WERI-Rb-1 (cell line): ENCODE data around the gene RHOF.
"Not testable (repeated sequence)": the region's sequence is repeated elsewhere in the genome, so short reads cannot be mapped to it uniquely, and the experiment has no call there.

ENCODE experiments used
- DNase-seq: peaks from one replicate; pipeline ENCODE4 v3.0.0-alpha.2; 2020
- H3K27ac ChIP-seq: fragments of 250-450 bp; sonication (Bioruptor Pico); 2 replicates; pipeline ENCODE4 v1.5.1; 2020; ENCODE audit warnings: mild to moderate bottlenecking, moderate library complexity
- H3K27me3 ChIP-seq: fragments of 250-450 bp; sonication (Bioruptor Pico); 2 replicates; pipeline ENCODE4 v1.5.1; 2021; ENCODE audit warnings: mild to moderate bottlenecking, low read depth, moderate library complexity; ENCODE audit not compliant: insufficient read depth, severe bottlenecking
- H3K36me3 ChIP-seq: fragments of 250-450 bp; sonication (Bioruptor Pico); 2 replicates; pipeline ENCODE4 v1.5.1; 2020; ENCODE audit warnings: mild to moderate bottlenecking, moderate library complexity
- H3K4me3 ChIP-seq: 2 replicates; pipeline ENCODE4 v1.5.1; 2011; ENCODE audit warnings: low read depth, mild to moderate bottlenecking, control low read depth, low read length
- H3K9me3 ChIP-seq: fragments of 250-450 bp; sonication (Bioruptor Pico); 2 replicates; pipeline ENCODE4 v1.5.1; 2021; ENCODE audit warnings: mild to moderate bottlenecking, moderate library complexity; ENCODE audit not compliant: severe bottlenecking
- TF ChIP-seq, protein P1 (sequence below): IDR thresholded peaks from 2 replicates; pipeline ENCODE4 v1.5.1; 2011; ENCODE audit warnings: low read depth, mild to moderate bottlenecking, control low read depth, inconsistent platforms, low read length

The RHOF gene

GRCh38 chr12:121792607-121793439, 665 bp downstream of the RHOF start:
- Histone ChIP-seq H3K4me3 (no peak overlapping the region), H3K27me3 (no peaks in the 10 kb centered on the region), H3K27ac (no peak overlapping the region), H3K36me3 (peaks cover 20% of the 10 kb centered on the region), H3K9me3 (no peaks in the 10 kb centered on the region)
- TF ChIP-seq, protein P1, sequence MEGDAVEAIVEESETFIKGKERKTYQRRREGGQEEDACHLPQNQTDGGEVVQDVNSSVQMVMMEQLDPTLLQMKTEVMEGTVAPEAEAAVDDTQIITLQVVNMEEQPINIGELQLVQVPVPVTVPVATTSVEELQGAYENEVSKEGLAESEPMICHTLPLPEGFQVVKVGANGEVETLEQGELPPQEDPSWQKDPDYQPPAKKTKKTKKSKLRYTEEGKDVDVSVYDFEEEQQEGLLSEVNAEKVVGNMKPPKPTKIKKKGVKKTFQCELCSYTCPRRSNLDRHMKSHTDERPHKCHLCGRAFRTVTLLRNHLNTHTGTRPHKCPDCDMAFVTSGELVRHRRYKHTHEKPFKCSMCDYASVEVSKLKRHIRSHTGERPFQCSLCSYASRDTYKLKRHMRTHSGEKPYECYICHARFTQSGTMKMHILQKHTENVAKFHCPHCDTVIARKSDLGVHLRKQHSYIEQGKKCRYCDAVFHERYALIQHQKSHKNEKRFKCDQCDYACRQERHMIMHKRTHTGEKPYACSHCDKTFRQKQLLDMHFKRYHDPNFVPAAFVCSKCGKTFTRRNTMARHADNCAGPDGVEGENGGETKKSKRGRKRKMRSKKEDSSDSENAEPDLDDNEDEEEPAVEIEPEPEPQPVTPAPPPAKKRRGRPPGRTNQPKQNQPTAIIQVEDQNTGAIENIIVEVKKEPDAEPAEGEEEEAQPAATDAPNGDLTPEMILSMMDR = no peak
- DNase-seq = no peak

DNA sequence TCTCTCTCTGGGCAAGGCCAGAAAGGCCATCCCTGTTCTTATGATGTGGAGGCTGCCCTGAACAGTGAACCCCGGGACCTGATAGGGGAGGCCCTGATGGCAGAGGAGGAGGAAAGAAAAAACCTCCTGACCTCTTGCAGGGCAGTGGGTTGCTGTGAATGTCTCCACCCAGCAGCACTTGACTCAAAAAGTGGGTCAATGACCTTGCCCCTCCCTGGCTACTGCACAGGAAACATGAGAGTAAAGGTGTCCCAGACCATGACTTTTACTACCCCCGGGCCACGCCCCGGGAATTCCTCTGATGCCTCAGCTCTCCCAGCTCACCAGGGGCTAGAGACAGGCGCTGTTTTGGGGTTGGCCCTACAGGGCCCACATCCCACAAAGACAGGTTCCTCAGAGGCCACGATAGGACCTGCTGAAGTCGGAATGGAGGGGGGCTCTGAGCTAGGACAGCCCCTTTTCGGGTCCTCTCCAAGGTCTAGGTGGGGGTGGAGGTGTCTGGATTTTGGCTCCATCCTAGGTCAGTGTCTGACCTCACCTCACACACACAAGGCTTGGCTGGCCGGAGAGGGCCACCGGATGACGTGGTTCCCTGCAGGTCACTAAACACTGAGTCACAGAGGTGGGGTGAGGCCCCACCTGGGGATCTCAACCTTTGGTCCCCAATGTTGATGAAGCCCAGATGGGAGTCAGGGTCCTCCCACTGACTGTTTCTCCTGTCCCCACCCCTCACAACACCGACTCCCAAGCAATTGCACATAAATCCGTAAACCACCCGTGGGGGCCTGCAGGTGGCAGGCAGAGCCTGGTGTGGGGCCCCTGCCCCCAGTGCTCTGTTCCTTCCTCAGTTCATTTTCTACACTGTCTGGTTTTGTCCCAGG, 1.6 kb downstream of the RHOF start:
- H3K9me3 ChIP-seq = no peaks in the 10 kb centered on the region
- no peak overlapping the region for H3K4me3 ChIP-seq
- H3K36me3 ChIP-seq = peaks cover 16% of the 10 kb centered on the region
- no peaks in the 10 kb centered on the region for H3K27me3 ChIP-seq
- no peak for DNase-seq
- H3K27ac ChIP-seq = no peak overlapping the region
- TF ChIP-seq, protein P1 = 0 out of 2 replicates have a peak, but pooled peaks have one; percentile 13

DNA sequence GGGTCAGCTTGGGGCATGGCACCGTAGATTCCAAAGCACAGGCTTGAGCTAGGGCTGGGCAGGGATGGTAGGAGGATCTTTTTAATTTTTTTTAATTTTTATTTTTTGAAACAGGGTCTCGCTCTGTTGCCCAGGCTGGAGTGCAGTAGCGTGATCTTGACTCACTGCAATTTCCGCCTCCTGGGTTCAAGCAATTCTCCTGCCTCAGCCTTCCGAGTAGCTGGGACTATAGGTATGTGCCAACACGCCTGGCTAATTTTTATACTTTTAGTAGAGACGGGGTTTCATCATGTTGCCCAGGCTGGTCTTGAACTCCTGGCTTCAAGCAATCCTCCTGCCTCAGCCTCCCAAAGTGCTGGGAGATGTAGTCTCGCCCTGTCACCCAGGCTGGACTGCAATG, 2.7 kb downstream of the RHOF start:
- not testable (repeated sequence) for H3K36me3 ChIP-seq, H3K9me3 ChIP-seq, DNase-seq, H3K4me3 ChIP-seq, H3K27me3 ChIP-seq, H3K27ac ChIP-seq

GRCh38 chr12:121789800-121790728, 3.4 kb downstream of the RHOF start:
- Histone ChIP-seq H3K4me3 (no peak overlapping the region), H3K27me3 (no peaks in the 10 kb centered on the region), H3K36me3 (peaks cover under 1% of the 10 kb centered on the region; the same call in 1 of the 2 replicates), H3K27ac (no peak overlapping the region), H3K9me3 (no peaks in the 10 kb centered on the region)
- DNase-seq = no peak
- TF ChIP-seq, protein P1 = no peak

DNA sequence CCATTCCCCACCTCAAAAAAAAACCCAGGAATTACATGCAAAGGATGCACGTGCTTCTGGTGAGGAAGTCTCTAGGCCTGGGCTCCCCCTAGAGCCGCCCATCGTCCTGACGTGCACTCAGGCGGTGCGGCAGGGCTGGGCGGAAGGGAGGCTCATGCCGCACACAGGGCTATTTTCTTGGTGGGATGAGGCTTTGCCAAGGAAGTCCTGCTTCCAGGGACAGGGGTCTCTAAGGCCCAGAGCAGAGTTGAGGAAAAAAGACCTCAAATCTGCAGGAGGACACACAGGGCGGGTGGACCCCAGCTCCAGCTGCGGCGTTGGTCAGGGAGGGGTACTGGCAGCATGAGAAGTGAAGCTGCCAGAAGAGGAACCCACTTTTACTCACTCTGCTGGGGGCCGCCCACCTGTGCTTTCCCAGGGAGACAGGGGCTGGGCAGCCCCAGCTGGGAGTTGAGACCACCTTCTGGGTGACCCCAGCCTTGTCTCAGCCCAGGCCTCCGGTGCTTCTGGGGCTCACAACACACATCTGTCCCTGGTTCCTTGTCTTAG, 4.2 kb downstream of the RHOF start:
- H3K4me3 ChIP-seq = no peak overlapping the region
- no peak overlapping the region for H3K27ac ChIP-seq
- no peaks in the 10 kb centered on the region for H3K27me3 ChIP-seq
- H3K36me3 ChIP-seq = no peaks in the 10 kb centered on the region
- TF ChIP-seq, protein P1 = no peak
- no peaks in the 10 kb centered on the region for H3K9me3 ChIP-seq
- DNase-seq = no peak
